ENCODE data around the gene ESF1. TPM values are rescaled to one million over a fixed set of nuclear protein-coding genes. Genes with fewer than 3 reads are reported as not detected.

Gene ESF1
- total RNA-seq, 1 experiment from 2014 or later = 28.7 TPM

GRCh38 chr20:13718171-13718570 lies 66.5 kb downstream of the ESF1 start:
- DNase-seq (ENCODE audit: low spot score) = no peak
- no peak for TF ChIP-seq HMGXB4 (CRISPR knock-in tag; IDR thresholded peaks at IDR 0.05)
- TF ChIP-seq SMAD4 (CRISPR knock-in tag; IDR thresholded peaks at IDR 0.05) = no peak
- no peak for TF ChIP-seq ZNF219 (CRISPR knock-in tag; IDR thresholded peaks at IDR 0.05; ENCODE audit: borderline replicate concordance)
- no peak for TF ChIP-seq PRDM15 (CRISPR knock-in tag; IDR thresholded peaks at IDR 0.05)
- TF ChIP-seq AFF4 (CRISPR knock-in tag; IDR thresholded peaks at IDR 0.05; ENCODE audit: borderline replicate concordance) = no peak
- TF ChIP-seq AR (CRISPR knock-in tag; IDR thresholded peaks at IDR 0.05) = no peak
- no peak for TF ChIP-seq MYBL2 (CRISPR knock-in tag; IDR thresholded peaks at IDR 0.05)
- TF ChIP-seq PRRX2 (CRISPR knock-in tag; IDR thresholded peaks at IDR 0.05) = no peak
- TF ChIP-seq USF1 (CRISPR knock-in tag; IDR thresholded peaks at IDR 0.05) = no peak
- TF ChIP-seq ZSCAN18 (CRISPR knock-in tag; IDR thresholded peaks at IDR 0.05) = no peak
- TF ChIP-seq JUN (CRISPR knock-in tag; IDR thresholded peaks at IDR 0.05) = no peak
- no peak for TF ChIP-seq ARID4B (CRISPR knock-in tag; IDR thresholded peaks at IDR 0.05; ENCODE audit: borderline replicate concordance)
- no peak for TF ChIP-seq MXD4 (CRISPR knock-in tag; IDR thresholded peaks at IDR 0.05; ENCODE audit: borderline replicate concordance)
- no peak for TF ChIP-seq TEAD4 (CRISPR knock-in tag; IDR thresholded peaks at IDR 0.05)
- TF ChIP-seq ZNF416 (CRISPR knock-in tag; IDR thresholded peaks at IDR 0.05) = no peak
- no peak for TF ChIP-seq NR1H2 (CRISPR knock-in tag; IDR thresholded peaks at IDR 0.05)

More at GRCh38 chr20:13718171-13718570, 66.5 kb downstream of the ESF1 start:
- ChIA-PET CTCF (interaction anchor here (1.0 kb wide), 1 partner anchor 54 kb away, joined by 3 read pairs; no protein-coding TSS in a partner anchor), POLR2A (no interaction called here)
- Mint-ChIP-seq H3K4me3 (no peak overlapping the region), H3K27me3 (ENCODE audit: low read depth) (no peaks in the 10 kb centered on the region), H3K27ac (peak overlapping the region; percentile 86), H3K4me1 (peaks cover 13% of the 10 kb centered on the region), H3K36me3 (peaks cover 39% of the 10 kb centered on the region), H3K9me3 (peaks cover 5% of the 10 kb centered on the region)
- no peak for ATAC-seq
